Mammary epithelial cell (primary cell): ENCODE measurements around the gene KLHL35.

Source experiments
- CTCF ChIP-seq, 2 donors: IDR thresholded peaks in 1 of 2; conservative IDR thresholded peaks in 1 of 2; 2 replicates each; pipeline ENCODE4 v1.5.1; 2011 to 2012; ENCODE audit warnings: inconsistent platforms in 2 of 2, low read length in 2 of 2, mild to moderate bottlenecking in 2 of 2, control low read depth in 1 of 2, low read depth in 1 of 2; ENCODE audit not compliant: insufficient read depth in 1 of 2; ENCODE audit errors: extremely low read depth in 1 of 2
- EZH2 ChIP-seq: IDR thresholded peaks from 2 replicates; pipeline ENCODE4 v1.6.1; 2012; ENCODE audit warnings: low read length, inconsistent platforms, borderline replicate concordance

- TF ChIP-seq CTCF (conservative IDR thresholded peaks at IDR 0.05 in 1 of 2, IDR thresholded peaks at IDR 0.05 in 1 of 2; ENCODE audit: extremely low read depth in 1 of 2, insufficient read depth in 1 of 2, low read depth in 1 of 2, low read length in 2 of 2) (no peak), EZH2 (no peak)
Observed at GRCh38 chr11:75376175-75376574, 56.8 kb downstream of the KLHL35 start.
